ENCODE data around the gene ZNF319. TPM values are rescaled to one million over a fixed set of nuclear protein-coding genes. Genes with fewer than 3 reads are reported as not detected.

The ZNF319 gene
- total RNA-seq, 1 donor from 2014 or later, result 15.0 TPM

- no peaks in the 10 kb centered on the region for H3K36me3 Mint-ChIP-seq
- TF ChIP-seq CTCF (IDR thresholded peaks at IDR 0.05; ENCODE audit: unreplicated experiment), result no peak
- H3K9me3 Mint-ChIP-seq, result no peaks in the 10 kb centered on the region
- H3K4me1 Mint-ChIP-seq, result peaks cover 3% of the 10 kb centered on the region
- H3K27ac Mint-ChIP-seq, result no peak overlapping the region
- H3K27me3 Mint-ChIP-seq (ENCODE audit: low read depth), result no peaks in the 10 kb centered on the region
- H3K4me3 Mint-ChIP-seq, result no peak overlapping the region
- DNase-seq (ENCODE audit: low spot score in 2 of 2, unreplicated experiment in 2 of 2), result no peak
Measured at GRCh38 chr16:57951204-57951960, 49.1 kb downstream of the ZNF319 start.

GRCh38 chr16:57950382-57950781, 50.1 kb downstream of the ZNF319 start:
- Mint-ChIP-seq H3K9me3 (no peaks in the 10 kb centered on the region), H3K4me1 (peaks cover under 1% of the 10 kb centered on the region), H3K27ac (no peak overlapping the region), H3K36me3 (no peaks in the 10 kb centered on the region), H3K4me3 (no peak overlapping the region), H3K27me3 (ENCODE audit: low read depth) (peaks cover 2% of the 10 kb centered on the region)
- DNase-seq (ENCODE audit: low spot score in 2 of 2, unreplicated experiment in 2 of 2), result no peak
- TF ChIP-seq CTCF (IDR thresholded peaks at IDR 0.05; ENCODE audit: unreplicated experiment), result no peak

GRCh38 chr16:57949595-57950238, 50.8 kb downstream of the ZNF319 start:
- Mint-ChIP-seq H3K36me3 (no peaks in the 10 kb centered on the region), H3K27ac (no peak overlapping the region), H3K9me3 (no peaks in the 10 kb centered on the region), H3K4me3 (no peak overlapping the region), H3K27me3 (ENCODE audit: low read depth) (peaks cover 2% of the 10 kb centered on the region), H3K4me1 (no peaks in the 10 kb centered on the region)
- TF ChIP-seq CTCF (IDR thresholded peaks at IDR 0.05; ENCODE audit: unreplicated experiment), result no peak
- no peak for DNase-seq (ENCODE audit: low spot score in 2 of 2, unreplicated experiment in 2 of 2)

- DNase-seq (ENCODE audit: low spot score in 2 of 2, unreplicated experiment in 2 of 2), result no peak
- Mint-ChIP-seq H3K27me3 (ENCODE audit: low read depth) (peaks cover 2% of the 10 kb centered on the region), H3K4me1 (no peaks in the 10 kb centered on the region), H3K36me3 (no peaks in the 10 kb centered on the region), H3K27ac (no peak overlapping the region), H3K4me3 (no peak overlapping the region), H3K9me3 (no peaks in the 10 kb centered on the region)
- no peak for TF ChIP-seq CTCF (IDR thresholded peaks at IDR 0.05; ENCODE audit: unreplicated experiment)
Measured at GRCh38 chr16:57949013-57949412, 51.5 kb downstream of the ZNF319 start.

GRCh38 chr16:57948027-57948426, 52.4 kb downstream of the ZNF319 start:
- H3K36me3 Mint-ChIP-seq, result no peaks in the 10 kb centered on the region
- no peak overlapping the region for H3K27ac Mint-ChIP-seq
- no peak for DNase-seq (ENCODE audit: low spot score in 2 of 2, unreplicated experiment in 2 of 2)
- H3K4me1 Mint-ChIP-seq, result no peaks in the 10 kb centered on the region
- no peaks in the 10 kb centered on the region for H3K9me3 Mint-ChIP-seq
- H3K4me3 Mint-ChIP-seq, result no peak overlapping the region
- H3K27me3 Mint-ChIP-seq (ENCODE audit: low read depth), result peaks cover 2% of the 10 kb centered on the region
- no peak for TF ChIP-seq CTCF (IDR thresholded peaks at IDR 0.05; ENCODE audit: unreplicated experiment)
